NAMALWA (cell line): Measurements from ENCODE around the gene DUSP28.

ENCODE experiments used
- DNase-seq: peaks from one replicate; pipeline ENCODE4 v3.0.0-alpha.2; 2015; ENCODE audit warnings: low spot score

The DUSP28 gene

GRCh38 chr2:240598311-240598911 is 38.3 kb downstream of the DUSP28 start:
- DNase-seq: no peak

- no peak for DNase-seq
These were observed 39.0 kb downstream of the DUSP28 start for GRCh38 chr2:240599141-240599583.

GRCh38 chr2:240600451-240600961 is 40.3 kb downstream of the DUSP28 start:
- DNase-seq: no peak

- DNase-seq: no peak
These were observed 41.1 kb downstream of the DUSP28 start for GRCh38 chr2:240601061-240601830.

GRCh38 chr2:240601831-240602160 is 41.6 kb downstream of the DUSP28 start:
- DNase-seq: no peak

GRCh38 chr2:240602266-240603050 is 42.3 kb downstream of the DUSP28 start:
- no peak for DNase-seq

- no peak for DNase-seq
These were observed 43.1 kb downstream of the DUSP28 start for GRCh38 chr2:240603081-240603835.

GRCh38 chr2:240603846-240604245 is 43.7 kb downstream of the DUSP28 start:
- no peak for DNase-seq

GRCh38 chr2:240604291-240604938 is 44.3 kb downstream of the DUSP28 start:
- DNase-seq: no peak

- no peak for DNase-seq
These were observed 45.0 kb downstream of the DUSP28 start for GRCh38 chr2:240604939-240605716.

- DNase-seq: no peak
These were observed 45.9 kb downstream of the DUSP28 start for GRCh38 chr2:240605867-240606743.

GRCh38 chr2:240611601-240612210 is 51.5 kb downstream of the DUSP28 start:
- DNase-seq: no peak
